ENCODE measurements around the gene PDCD2. TPM values are rescaled to one million over a fixed set of nuclear protein-coding genes. Genes with fewer than 3 reads are reported as not detected.
A peak's percentile ranks its signal among the peaks of the same experiment; 100 is the strongest.
"Not testable (repeated sequence)": the region's sequence is repeated elsewhere in the genome, so short reads cannot be mapped to it uniquely, and the experiment has no call there.

PDCD2 gene
- total RNA-seq, 1 experiment from 2014 or later = 123 TPM

DNA sequence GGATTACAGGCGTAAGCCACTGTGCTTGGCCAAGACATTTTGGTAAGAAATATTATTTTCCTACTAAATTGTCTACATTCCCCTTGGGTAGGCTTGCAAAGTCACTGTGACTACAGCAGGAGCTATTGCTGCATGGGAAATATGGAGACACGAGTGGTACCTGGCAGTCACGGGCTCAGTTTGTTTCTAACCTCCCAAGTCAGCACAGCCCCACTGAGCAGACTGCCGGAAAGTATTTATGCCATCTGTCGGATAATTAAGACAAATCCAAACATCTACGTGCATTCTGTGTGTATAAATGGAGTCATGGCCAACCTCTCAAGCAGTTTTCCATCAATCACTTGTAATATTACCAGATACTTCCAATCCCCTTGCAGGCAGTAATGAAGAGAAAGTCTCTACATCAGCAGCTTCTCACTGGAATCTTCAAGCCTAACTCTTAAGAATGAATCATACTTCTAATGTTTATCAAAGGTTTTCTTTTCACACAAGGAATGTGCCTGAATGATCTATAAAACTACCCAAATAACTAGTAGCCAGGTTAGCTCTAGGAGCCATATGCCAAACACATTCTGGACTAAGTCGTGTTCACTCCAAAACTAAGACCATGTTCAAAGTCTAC is 51.5 kb downstream of the PDCD2 start:
- Histone ChIP-seq H3K4me1 (replicated peaks) (no peaks in the 10 kb centered on the region), H3K27me3 (replicated peaks) (no peaks in the 10 kb centered on the region), H3K36me3 (peaks cover 53% of the 10 kb centered on the region), H3K27ac (no peak overlapping the region), H3K9me3 (replicated peaks) (no peaks in the 10 kb centered on the region), H3K4me3 (no peak overlapping the region)
- no peak for DNase-seq (ENCODE audit: low read depth in 1 of 2, low spot score in 2 of 2)

DNA sequence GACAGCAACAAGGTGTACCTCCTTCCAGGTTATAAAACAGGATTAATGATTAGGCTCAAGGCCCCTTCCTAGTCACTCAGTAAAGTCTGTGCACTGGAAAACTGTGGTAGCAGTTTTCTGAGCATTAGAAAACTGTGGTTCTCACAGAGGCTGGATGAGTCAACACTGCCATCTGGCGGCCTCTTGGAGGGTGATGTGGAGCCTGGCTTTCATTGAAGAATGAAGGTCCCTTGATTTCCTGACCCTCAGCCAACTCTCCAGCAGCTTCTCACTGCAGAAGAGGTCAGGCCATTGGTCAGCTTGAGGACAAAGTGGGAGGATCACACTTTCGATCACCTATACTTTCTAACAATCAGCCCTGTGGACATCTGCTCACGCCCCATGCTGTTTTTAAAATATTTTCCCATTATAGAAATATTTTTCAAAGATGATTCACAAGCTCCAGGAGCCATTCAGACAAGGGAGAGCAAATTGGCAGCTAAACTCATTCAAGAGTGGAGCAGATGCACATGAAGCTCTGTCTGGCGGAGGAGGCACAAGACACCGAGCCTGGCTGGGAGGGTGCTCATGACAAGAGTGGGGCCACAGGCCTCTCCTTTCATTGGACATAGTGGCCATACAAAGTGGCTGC is 54.5 kb downstream of the PDCD2 start:
- H3K36me3 ChIP-seq = peaks cover 22% of the 10 kb centered on the region
- H3K9me3 ChIP-seq (replicated peaks) = no peaks in the 10 kb centered on the region
- peak; percentile 37 to 61 for DNase-seq (ENCODE audit: low read depth in 1 of 2, low spot score in 2 of 2)
- no peaks in the 10 kb centered on the region for H3K27me3 ChIP-seq (replicated peaks)
- no peaks in the 10 kb centered on the region for H3K4me1 ChIP-seq (replicated peaks)
- no peak overlapping the region for H3K4me3 ChIP-seq
- no peak overlapping the region for H3K27ac ChIP-seq

GRCh38 chr6:170527995-170528394 is 56.4 kb downstream of the PDCD2 start:
- H3K9me3 ChIP-seq (replicated peaks); H3K4me1 ChIP-seq (replicated peaks); DNase-seq (ENCODE audit: low read depth in 1 of 2, low spot score in 2 of 2); H3K27ac ChIP-seq; H3K27me3 ChIP-seq (replicated peaks); H3K36me3 ChIP-seq; H3K4me3 ChIP-seq: not testable (repeated sequence)

DNA sequence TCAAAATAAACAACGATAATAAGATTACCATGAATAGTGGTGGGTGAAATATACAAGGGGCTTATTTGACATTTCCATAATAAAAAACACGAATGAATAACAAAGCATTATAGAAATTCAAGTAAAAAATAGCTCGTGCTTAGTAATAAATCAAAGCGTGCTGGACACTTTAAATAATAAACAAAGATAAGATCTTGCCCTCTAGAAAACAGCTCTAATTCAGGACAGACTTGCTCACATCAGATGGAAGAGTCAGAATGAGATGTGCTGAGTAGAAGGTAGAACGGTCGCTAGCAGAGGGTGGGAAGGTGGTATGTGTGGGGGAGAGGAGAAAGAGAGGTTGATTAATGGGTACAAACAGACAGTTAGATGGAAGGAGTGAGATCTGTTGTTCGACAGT is 58.6 kb downstream of the PDCD2 start:
- H3K4me3 ChIP-seq = no peak overlapping the region
- H3K9me3 ChIP-seq (replicated peaks) = no peaks in the 10 kb centered on the region
- H3K36me3 ChIP-seq = no peaks in the 10 kb centered on the region
- no peaks in the 10 kb centered on the region for H3K27me3 ChIP-seq (replicated peaks)
- no peak for DNase-seq (ENCODE audit: low read depth in 1 of 2, low spot score in 2 of 2)
- no peak overlapping the region for H3K27ac ChIP-seq
- no peaks in the 10 kb centered on the region for H3K4me1 ChIP-seq (replicated peaks)

Other genes starting within 250 kb of the PDCD2 start
- 439 and 628 TPM in 2 replicates for gene PSMB1, start 31.3 kb downstream of the PDCD2 start, total RNA-seq (2014; rRNA removed; shearing (Covaris generic))
- 18.0 and 25.0 TPM in 2 replicates for gene TBP, start 30.3 kb downstream of the PDCD2 start, total RNA-seq (2014; rRNA removed; shearing (Covaris generic))

All from SJSA1 (cell line).